NCI-H82 treated with DMSO at 0.1 percent for 48 hours (cell line): ENCODE data around the gene JAGN1.
"Not testable (repeated sequence)": the region's sequence is repeated elsewhere in the genome, so short reads cannot be mapped to it uniquely, and the experiment has no call there.

Experiments used
- DNase-seq: peaks from one replicate; lab custom pipeline; 2025; ENCODE audit not compliant: unreplicated experiment; lab: John Stamatoyannopoulos, UW

JAGN1 gene

DNA sequence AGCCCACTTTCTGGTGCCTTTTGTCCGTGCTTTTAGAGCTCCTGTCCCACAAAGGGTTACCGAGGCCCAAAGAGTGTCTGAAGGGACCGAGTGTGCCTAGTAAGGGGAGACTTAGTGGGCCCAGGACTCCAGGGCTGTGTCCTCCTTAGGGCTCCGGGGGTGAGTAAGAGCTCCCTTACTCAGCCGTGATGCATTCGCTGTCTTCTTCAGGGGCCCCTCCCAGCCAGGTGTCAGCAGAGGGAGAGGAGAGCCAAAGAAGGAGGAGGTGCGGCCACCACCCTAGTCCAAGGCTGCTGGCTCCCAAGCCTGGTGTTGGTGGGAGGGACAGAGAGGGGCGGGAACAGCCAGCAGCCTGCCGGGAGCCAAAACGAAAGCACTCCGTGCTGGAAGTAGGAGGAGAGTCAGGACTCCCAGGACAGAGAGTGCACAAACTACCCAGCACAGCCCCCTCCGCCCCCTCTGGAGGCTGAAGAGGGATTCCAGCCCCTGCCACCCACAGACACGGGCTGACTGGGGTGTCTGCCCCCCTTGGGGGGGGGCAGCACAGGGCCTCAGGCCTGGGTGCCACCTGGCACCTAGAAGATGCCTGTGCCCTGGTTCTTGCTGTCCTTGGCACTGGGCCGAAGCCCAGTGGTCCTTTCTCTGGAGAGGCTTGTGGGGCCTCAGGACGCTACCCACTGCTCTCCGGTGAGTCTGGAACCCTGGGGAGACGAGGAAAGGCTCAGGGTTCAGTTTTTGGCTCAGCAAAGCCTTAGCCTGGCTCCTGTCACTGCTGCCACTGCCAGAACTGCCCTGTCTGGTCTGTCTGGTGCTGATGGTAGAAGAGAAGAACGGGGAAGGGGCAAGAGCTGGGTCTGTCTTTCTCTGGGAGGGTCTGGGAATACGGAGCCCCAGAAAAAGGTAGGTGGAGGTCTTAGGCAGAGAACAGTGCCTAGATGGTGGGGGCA is 26.6 kb downstream of the JAGN1 start, which contains the start of gene IL17RC:
Gene IL17RC (plus strand): TSS at position 365 of the 947 bp plus-strand sequence. CDS start 218 bp downstream, at position 583.
- peak; percentile 45 for DNase-seq

GRCh38 chr3:9917820-9918219 is 27.4 kb downstream of the JAGN1 start:
- DNase-seq, result no peak

DNA sequence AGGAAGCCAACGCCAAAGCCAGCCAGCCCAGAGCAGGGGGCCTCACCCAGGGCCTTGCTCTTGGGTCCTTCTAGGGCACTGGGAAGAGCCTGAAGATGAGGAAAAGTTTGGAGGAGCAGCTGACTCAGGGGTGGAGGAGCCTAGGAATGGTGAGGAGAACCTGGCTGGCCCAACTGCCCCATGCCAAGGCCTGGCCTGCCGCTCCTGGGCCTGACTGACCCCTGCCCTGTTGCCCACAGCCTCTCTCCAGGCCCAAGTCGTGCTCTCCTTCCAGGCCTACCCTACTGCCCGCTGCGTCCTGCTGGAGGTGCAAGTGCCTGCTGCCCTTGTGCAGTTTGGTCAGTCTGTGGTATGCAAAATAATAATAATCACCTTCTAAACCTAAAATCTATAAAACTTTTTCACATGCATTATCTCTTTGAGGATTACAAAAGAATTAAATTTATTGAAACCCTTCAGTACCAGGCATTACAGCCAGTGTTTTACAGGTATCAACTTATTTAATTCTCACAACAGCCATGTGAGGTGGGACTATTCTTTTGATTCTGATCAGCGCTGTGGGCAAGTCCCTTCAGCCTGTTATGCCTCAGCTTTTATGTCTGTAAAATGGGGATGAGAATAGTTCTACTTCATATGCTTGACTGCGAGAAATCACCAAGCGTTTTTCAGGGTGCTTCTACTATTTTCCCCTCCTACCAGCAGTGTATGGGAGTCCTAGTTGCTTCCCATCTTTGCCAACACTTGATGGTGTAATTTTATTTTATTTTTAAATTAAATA is 28.0 kb downstream of the JAGN1 start:
- no peak for DNase-seq

DNA sequence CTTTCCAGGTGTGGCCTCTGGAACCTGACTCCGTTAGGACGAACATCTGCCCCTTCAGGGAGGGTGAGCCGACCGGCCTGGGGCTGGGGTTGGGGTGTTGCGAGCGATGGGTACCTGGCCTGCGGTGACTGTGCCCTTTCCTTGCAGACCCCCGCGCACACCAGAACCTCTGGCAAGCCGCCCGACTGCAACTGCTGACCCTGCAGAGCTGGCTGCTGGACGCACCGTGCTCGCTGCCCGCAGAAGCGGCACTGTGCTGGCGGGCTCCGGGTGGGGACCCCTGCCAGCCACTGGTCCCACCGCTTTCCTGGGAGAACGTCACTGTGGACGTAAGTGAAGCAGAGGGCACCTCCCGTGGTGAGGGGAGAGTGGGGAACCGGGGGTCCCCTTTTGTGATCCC is 37.7 kb downstream of the JAGN1 start:
- DNase-seq, result no peak

GRCh38 chr3:9930804-9931418 is 40.5 kb downstream of the JAGN1 start:
- no peak for DNase-seq

- DNase-seq, result no peak
Measured at GRCh38 chr3:9932535-9932842, 42.1 kb downstream of the JAGN1 start.

GRCh38 chr3:9932843-9933560 is 42.6 kb downstream of the JAGN1 start:
- peak; percentile 41 for DNase-seq

- peak; percentile 80 for DNase-seq
Measured at GRCh38 chr3:9933561-9934234, 43.3 kb downstream of the JAGN1 start, which contains the start of gene CRELD1. Gene CRELD1 (plus strand): TSS chr3:9933834. CDS start chr3:9934439, 605 bp downstream.

DNA sequence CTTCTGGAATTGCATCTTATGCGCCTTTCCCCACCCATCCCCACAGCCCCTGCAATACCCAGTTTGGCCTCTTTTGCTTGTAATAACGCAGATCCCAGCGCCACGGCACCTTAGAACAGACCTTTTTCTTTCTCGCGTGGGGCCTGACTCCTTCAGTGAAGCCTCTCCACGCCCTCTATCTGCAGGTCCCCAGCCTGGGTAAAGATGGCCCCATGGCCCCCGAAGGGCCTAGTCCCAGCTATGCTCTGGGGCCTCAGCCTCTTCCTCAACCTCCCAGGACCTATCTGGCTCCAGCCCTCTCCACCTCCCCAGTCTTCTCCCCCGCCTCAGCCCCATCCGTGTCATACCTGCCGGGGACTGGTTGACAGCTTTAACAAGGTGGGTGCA is 43.8 kb downstream of the JAGN1 start:
- no peak for DNase-seq

- no peak for DNase-seq
Measured at GRCh38 chr3:9934993-9935392, 44.6 kb downstream of the JAGN1 start.

DNA sequence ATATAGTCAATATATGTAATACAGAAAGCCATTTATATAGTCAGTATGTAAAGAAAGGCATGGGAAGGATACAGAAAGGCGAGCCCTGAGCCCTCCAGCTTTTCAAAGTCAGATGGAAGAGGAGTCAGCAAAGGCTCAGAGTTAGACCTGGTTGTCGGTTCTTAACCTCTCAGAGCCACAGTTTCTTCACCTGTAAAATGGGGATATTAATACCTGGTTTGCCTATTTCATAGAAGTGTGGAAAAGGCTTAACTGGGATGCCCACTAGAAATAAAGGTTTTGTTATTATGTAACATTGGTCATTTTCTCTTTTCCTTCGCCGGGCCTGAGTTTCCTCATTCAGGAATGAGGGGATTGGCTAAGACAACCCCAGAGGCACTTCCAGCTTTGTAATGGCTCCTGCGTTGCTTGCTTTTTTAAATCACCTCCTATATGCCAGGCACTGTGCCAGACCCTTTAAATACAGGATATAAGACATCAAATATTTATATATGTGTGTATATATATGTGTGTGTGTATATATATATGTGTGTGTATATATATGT is 45.6 kb downstream of the JAGN1 start:
- no peak for DNase-seq

GRCh38 chr3:9937486-9938238 is 47.3 kb downstream of the JAGN1 start:
- no peak for DNase-seq

- no peak for DNase-seq
Measured at GRCh38 chr3:9938966-9939365, 48.6 kb downstream of the JAGN1 start.

- DNase-seq, result not testable (repeated sequence)
Measured at GRCh38 chr3:9939906-9940305, 49.5 kb downstream of the JAGN1 start.

DNA sequence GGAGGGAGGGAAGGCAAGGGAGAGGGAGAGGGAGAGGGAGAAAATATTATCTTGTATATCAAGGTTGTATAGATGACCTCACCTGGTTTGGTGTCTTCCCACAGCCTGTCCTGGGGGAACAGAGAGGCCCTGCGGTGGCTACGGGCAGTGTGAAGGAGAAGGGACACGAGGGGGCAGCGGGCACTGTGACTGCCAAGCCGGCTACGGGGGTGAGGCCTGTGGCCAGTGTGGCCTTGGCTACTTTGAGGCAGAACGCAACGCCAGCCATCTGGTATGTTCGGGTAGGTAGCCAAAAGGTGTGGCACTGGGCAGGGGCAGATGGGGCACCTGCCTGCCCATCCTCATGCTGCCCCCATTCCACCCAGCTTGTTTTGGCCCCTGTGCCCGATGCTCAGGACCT is 50.3 kb downstream of the JAGN1 start:
- DNase-seq, result no peak

DNA sequence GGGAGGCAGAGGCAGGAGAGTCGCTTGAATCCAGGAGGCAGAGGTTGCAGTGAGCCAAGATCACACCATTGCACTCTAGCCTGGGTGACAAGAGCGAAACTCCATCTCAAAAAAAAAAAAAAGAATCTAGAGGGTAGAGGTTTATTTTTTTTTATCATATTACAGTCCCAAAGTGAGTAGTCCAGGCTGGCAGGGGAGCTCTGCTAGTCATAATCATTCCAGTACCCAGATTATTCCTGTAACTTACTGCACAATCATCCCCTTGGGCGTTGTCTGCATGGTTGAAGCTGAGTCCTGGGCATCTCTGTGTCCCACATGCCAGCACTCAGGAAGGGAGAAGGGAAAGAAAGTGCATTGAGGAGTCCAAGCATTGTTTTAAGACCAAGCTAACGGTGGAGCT is 51.8 kb downstream of the JAGN1 start:
- no peak for DNase-seq

DNA sequence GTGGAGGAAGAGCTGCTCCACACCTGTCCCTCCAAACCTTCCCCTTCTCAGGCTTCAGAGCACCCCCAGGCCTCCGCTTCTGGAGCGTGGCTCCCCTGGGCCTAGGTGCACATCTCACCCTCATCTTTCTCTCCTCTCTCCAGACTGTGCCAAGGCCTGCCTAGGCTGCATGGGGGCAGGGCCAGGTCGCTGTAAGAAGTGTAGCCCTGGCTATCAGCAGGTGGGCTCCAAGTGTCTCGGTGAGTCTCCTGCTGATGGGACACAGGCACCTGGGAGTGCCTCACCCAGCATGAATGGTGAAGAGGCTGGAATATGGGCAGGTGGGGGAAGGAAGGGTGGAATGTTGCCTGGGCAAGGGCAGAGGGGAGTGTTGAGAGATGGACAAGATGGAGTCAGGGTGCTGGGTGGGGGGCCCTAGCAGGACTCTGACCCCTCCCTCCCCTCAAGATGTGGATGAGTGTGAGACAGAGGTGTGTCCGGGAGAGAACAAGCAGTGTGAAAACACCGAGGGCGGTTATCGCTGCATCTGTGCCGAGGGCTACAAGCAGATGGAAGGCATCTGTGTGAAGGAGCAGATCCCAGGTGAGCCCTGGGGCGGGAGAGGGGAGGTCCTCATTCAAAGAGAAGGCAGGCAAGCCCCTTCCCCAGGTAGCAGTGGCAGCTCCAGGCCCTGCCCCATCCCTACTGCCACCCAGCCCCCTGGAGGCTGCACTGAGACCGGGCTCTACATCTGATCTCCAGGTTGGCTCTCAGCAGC is 52.7 kb downstream of the JAGN1 start:
- no peak for DNase-seq
